Embryonic facial prominence (tissue), 1 donor: ENCODE measurements around the gene NCAM1.

ENCODE experiments used
- DNase-seq: peaks from one replicate; pipeline ENCODE4 v3.0.0-alpha.2; 2016; ENCODE audit errors: extremely low spot score

NCAM1 gene

DNA sequence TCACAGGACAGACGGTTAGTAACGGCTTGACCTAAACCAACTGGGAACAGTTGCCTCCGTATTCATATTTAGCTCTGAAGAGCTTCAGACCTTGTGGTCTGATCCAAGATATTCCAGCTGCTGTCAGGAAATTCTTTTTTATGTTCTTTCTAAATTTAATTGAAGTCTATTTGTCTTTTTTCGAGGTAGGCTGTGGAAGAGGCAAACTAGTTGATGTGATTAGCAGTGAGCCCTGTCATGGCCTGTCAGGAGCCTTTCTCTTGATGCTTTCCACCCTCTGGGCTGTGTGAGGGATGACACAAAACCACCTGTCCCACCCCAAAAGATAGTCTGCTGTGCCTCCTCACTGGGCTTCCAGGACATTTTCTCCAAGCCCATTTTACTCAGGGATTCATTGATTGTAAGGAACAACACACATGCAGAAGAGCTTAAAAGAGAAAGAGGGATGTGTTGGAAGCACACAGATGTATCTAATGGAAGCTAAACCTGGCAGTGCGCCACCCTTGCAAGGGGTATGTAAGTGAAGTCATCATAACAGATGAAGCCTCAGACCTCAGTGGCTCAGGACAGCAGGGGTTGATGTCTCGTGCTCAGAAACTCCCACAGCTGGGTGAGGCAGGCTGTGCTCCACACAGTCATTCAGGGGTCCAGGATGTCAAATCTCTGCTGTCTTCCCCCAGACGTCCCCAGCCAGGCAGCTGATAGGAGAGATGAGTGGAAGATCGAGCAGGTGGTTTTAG is 170.0 kb downstream of the NCAM1 start:
- DNase-seq, result no peak

DNA sequence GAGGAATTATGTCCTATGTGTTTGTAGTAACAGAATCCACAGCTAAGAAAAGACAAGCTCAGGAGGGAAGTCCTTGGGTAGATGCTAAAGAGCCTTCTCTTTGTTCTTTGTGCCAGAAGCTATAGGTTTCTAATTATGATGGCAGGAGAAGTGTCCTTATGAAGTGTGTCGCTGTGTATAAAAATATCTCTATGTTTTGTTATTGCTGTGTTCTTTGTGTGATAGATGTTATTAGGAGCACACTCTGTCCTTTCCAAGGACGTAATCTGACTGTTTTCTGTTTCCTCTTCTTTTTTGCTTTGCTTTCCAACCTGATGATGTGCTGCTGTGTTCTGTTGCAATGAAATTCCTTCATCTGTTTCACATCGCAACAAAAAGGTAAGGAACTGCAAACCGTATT is 171.9 kb downstream of the NCAM1 start:
- no peak for DNase-seq

DNA sequence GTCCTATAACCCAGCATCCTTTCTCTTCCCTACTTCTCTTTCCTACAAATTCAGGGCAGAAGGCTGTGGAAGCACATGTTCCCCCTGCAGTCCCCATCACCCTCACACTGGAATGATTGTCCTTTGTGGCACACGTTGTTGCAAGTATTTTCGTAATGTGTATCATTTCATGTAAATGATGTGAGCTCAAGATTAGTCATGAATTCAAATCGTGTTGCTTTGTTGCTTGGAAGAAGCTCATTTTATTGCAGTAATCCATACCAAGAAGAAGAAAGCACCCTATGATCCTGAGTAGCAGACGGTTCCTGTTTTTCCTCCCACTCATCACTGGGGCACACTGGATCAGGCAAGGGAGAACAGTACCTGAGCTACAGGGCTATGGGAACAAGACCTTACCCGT is 173.4 kb downstream of the NCAM1 start:
- no peak for DNase-seq

DNA sequence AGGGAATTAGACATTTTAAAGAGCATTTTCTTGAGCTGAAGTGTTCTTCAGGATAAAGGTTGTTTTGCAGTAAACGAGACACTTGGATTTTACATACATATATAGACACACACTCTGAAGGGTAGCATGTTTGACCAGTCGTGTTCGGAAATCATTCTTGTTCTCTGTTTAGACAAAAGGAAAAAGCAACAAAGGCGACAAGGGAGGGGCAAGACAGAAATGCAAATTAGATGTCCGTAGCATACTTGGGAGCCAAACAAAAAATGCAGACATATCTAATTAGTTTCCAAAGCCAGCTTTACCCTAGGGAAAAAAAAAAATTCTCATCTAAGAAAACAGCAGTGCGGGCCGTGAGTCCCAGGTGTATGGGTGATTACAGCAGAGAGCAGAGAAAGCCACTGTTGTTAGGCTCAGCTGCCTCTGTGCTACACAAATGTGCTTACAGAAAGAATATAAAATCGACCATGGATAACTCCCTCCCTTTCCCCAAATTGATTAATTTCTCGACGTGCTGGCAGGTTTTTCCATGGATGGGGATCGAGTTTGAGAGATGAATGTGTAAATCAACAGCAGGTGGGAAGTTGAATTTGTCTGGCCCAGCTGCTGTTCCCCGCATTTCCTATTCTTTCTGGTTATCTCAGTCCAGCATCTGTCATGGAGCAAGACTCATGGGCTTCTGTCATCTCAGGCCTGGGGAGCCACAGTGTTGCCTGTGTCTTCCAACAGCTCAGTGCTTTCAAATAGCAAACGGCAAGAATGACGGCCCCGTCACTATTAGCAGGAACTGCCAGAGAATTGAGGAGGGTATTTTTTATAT is 176.7 kb downstream of the NCAM1 start:
- DNase-seq, result no peak

DNA sequence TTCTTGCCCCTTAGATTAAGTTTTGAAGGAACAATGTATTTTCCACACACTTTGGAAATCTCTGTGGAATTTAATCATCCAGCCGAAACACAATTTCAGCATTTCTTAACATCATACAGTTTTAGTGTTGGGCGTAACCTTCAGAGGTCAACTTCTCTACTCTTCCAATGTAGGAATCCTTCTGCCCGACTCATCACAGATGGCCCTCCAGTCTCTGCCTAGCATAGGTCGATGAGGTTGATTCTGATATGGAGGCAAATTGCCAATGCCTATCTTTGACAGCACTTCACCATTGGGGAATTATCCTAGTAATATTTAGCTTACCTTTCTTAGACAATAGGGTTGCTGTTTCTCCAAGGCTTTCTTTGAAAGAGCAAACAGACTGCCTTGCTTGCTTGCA is 177.5 kb downstream of the NCAM1 start:
- no peak for DNase-seq

DNA sequence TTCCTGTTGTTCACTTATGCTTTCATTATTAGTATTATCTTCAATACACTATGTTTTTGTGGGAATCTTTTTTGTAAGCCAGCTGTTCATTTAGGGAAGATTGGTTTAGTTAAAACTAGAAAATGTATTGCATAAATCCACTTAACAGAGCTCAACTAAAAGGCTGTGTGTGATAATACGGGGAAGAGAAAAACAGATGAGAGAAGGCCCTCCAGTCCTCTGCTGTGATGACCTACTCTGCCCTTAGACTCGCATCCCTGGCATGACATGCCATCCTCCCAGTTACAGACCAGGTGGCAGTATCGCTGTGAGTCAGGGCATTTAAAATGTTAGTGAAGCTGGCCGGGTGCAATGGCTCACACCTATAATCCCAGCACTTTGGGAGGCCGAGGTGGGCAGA is 179.8 kb downstream of the NCAM1 start:
- DNase-seq, result no peak

DNA sequence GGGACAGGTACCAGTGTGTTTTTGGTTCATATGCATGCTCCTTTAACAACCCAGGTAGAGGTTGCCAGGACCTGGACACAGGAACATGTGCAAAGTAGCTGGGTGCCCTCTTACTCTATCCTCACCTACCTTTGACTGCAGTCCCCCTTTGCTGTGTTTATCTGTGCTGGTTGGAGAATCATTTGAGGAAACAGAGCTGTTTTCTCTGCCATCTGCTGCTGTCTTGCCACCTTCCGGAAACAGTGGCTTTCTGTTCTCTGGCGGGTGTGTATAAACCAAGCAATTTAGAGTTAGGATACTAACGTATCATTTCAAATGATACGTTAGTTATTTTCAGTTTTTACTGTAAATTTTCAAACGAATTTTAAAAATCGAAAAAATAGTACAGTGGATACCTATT is 181.3 kb downstream of the NCAM1 start:
- DNase-seq, result no peak

DNA sequence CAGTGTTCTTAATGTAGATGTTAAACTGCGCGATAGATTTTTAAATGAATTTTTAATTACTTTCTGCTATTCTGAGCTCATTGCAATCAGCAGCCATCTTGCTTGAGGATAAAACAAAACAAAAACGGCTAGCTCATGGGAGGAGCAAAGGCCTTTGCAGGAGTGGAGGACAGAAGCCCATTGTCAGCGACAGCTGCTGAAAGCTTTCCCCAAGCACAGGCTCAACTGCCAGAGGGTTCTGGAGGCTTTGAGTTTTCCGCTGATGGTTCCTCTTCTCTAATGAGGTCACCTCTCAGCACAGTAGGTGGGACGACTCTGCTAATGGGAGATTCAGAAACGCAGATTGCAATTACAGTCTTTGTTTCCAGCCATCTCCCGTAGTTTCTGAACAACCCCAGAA is 186.0 kb downstream of the NCAM1 start:
- DNase-seq, result no peak

DNA sequence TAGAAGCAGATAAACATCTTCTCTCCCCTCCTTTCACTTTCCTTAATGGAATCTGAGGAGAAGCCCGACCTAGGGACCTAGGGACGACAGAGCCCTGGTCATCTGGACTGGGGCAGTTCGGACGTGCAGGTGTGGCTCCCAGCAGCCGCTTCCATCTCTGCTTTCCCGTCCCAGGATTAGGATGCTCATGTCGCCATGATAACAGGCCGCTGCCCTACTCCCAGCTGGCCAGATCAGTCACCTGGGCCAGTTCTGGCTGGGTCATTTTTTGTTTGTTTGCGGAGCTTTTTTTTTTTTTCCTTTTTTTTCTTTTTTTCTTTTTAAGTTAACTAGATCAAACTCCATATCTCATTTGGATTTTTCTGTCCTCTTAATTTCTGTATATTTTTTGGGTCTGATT is 186.9 kb downstream of the NCAM1 start:
- no peak for DNase-seq

DNA sequence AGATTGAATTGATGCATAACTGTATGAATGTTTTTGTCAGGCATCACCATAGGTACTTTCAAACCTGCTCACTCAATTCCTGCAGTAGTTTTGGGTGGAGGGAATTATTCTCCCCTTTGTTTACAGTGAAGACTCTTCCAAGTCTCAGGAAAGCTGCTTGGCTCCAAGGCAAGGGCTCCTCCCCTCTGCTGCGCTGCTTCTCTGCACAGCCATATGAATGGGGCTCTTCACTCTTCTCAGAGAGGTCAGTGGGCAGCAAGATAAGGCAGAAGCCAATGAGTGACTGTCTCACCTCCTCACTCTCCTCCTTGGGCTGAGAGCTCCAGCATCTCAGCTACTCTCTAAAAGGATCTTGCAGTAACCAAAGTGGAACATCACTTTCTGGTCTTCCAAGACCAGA is 187.4 kb downstream of the NCAM1 start:
- no peak for DNase-seq

DNA sequence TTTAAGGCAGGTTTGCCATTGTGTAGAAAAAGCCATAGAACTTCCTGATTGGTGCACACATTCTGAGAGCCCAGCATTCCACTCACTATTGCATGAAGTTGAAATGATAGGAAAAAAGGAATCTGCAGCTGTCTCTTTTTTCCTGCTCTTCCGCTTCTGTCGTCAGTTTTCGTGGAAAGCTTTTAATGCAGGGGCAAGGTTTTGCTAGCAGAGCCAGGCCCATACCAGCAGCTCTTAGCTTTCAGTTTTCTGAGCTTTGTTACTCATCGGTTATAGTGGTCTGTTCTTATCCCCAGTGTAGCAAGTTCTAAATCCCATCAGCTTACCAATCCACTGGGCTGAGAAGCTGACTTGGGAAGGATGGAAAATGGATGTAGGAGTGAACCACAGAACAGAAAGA is 190.3 kb downstream of the NCAM1 start:
- no peak for DNase-seq

DNA sequence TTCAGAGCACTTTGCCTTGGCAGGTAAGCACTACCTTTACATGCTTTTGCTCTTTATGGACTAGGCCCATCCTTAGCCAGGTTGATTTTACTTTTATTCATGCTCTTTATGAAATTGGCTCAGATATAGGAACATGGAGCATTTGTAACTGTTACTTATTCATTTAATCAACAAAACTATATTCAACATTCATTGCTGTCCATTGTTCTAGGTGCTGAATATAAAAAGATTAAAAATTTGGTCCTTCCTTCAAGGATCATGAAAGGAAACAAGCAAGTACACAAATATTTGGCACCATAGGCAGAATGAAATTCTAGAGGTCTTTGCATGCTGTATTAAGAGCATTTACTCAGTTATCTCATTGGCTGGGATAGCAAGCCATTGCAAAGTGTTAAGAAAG is 191.3 kb downstream of the NCAM1 start:
- no peak for DNase-seq

DNA sequence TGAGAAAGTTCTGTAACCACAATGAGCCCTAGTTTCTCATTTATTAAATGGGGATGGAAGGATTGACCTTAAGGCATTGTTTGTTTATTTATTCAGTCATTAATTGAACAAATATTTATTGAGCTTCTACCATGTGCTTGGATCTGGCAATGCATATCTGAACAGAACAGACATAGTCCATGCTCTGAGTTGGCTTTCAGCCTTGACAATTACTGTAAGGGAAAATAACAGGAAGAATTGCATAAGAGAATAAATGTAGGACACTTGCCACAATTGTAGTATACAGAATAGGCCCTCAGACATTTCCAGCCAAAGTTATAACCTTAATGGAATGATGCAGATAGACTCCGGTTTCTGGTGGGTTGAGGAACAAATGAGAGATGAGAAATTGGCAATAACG is 192.6 kb downstream of the NCAM1 start:
- DNase-seq, result no peak

DNA sequence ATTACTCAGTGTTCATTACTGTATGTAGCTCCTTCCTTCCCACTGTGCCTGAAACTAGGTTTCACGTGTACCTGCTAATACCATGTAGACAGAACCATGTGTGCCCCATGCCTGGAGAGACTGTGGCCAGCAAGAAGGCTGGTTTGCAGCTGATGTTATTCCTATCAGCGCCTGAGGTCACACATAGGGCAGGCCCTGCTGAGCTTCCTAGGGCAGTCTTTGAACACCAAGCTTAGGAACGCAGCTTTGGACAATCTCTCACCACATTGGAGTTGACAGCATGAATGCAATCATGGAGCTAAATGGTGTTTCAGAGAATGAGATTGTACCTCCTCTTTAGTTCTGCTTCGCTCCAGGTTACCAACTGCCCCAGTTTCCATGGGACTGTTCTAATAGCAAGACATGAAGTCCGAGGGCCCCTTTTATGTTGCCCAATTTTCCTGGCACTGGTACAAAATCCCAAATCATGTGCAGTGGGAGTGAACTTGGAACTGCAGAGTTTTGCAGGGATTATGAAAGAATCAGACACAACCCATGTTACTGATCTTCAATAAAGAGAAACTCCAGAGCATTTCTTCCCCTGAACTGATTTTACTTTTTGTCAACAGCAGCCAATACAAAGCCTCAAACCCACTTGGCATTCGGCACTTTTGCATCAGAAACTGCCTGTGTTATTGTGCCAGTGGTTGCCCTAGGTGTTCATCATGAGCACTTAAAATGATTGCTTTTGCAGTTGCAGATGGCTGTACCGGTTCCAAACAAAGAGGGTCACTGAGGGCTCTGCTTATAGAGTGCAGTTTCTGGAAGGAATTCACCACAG is 199.0 kb downstream of the NCAM1 start:
- DNase-seq, result no peak

DNA sequence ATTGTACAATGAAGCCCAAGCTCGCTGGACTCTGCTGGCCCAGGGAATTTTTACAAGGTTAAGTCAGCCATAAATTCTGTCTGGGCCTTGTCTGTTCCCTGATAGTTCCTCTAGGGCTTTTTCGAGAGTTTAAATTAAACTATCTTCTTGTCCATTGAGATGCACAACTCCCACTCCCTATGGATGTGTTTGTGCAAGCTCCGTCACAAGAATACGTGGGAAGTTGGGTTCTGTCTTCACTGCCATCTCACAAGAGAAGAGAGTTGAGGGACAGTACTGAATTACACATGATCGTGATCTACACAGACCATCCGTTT is 199.5 kb downstream of the NCAM1 start:
- DNase-seq, result no peak

DNA sequence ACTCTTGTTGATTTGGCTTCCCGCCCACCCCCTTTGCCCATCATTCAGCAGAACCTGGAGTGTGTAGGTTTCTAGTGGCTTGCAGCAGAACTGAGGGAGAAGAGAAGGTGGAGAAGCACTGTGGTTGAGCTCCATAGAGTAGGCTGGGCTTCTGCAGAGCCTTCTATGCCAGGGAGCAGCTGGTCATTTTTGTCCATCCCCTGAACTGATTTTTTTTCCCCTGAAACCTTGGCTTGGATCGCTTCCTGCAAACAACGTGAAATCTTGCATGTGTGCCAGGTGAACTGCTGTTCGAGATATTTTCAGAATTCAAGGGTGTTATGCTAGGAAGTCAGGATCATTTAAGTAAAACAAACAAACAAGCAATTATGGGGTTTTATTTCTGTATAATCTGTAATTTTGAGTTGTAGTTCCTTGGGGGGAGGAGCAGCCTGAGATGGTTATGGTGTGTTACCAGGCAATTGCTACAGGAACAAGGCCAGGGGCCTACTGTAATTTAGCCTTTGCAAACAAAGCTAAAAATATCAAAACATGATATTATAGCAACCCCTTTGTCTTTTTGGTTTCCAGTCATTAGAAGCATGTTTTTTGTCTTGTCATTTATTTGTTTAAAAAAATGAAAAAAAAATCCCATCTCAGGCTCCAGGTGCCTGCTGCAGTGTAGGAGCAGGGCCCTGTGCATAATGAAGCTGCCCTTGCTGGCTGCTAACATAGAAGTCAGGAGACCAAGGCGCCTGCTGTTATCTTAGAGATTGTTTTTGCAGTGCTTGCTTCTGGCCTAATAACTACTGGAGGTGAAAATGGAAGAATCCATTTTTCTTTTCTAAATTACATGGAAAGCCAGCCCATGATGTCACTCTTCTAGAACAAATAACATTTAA is 200.7 kb downstream of the NCAM1 start:
- DNase-seq, result no peak

DNA sequence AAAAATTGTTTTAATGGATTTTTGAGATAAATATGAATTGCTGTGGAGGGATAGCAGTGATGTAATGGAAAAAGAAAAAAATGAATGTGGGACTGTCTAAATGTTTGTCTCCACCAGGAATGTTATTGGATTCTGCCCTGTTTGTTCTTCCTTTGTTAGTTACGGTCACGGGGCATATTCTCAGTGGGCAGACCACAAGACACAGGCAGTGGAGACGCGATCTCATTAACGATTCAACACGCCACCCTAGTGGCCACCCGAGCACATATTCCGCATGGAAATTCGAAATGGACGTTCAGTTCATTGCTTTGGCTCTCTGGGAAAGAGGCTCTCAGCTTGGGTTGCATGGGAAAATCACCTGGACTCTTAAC is 201.4 kb downstream of the NCAM1 start:
- DNase-seq, result no peak

DNA sequence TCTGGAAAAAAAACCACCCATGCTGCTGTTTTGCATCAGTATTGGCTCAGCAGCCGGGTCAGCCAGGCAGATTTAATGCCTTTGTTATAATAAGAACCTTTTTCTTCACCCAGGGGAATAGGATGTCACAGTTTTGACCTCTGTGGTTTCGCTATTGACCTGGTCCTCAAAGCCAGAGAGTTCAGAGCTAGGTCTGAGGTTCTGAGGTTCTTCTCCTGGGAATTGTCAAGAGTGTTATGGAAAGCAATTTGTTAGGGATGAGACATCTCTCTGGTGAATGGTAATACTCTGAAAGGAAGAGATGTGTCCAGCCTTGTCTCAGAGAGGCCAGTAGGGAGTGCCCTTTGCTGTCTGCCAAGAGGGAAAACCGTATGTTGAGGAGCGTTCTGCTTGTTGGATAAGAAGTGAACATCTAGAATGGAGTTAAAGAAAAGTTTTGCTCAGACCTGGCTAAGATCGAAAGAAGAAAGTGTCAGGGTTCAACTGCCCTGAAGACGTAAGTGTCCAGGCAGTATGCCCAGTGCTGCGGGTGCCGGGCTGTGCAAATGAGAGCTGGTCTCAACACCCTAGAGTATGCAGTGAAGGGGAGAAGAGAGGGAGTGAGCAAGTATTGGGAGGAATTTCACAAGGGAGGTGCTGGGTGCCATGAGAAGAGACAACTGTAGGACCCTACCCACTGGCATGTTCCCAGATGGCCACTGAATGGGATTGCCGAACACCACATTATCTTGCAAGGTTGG is 202.2 kb downstream of the NCAM1 start:
- DNase-seq, result no peak

DNA sequence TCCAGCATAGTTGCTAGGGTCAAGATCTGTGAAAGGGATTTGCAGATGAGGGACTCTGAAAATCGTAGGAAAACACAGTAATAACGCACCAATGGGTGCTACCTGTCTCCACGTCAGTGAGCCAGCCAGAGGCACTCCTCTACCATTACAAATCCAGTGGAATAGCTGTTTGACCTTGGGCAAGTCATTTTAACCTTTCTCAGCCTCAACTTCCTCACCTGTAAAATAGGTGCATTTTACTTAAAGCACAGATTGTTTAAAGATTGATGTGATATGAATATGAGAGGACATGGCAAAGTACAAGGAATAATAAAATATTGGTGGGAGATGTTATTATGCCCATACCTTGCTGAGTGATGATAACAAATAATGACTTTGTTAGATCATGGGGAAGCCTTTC is 205.1 kb downstream of the NCAM1 start:
- DNase-seq, result no peak

DNA sequence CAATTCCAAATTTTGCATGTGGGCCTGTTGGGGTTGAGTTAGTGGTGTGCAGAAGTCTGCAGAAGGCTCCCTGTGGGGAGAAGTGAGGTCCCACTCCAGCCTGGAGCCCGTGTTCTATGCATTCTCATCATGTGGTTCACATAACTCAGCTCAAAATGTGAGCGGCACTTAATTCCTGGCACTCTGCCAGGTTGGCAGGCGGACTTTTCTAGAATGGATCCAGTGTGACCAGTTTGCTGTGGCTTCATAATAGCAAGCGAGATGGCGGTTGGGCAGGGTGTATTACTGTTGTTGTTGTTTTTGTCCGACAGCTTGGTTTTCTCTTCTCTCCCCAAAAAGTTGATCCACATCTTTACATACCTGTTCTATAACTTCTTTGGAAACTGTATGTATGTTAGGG is 206.4 kb downstream of the NCAM1 start:
- DNase-seq, result no peak
